ENCODE measurements around the gene C2orf49.
A peak's percentile ranks its signal among the peaks of the same experiment; 100 is the strongest.

Gene C2orf49

DNA sequence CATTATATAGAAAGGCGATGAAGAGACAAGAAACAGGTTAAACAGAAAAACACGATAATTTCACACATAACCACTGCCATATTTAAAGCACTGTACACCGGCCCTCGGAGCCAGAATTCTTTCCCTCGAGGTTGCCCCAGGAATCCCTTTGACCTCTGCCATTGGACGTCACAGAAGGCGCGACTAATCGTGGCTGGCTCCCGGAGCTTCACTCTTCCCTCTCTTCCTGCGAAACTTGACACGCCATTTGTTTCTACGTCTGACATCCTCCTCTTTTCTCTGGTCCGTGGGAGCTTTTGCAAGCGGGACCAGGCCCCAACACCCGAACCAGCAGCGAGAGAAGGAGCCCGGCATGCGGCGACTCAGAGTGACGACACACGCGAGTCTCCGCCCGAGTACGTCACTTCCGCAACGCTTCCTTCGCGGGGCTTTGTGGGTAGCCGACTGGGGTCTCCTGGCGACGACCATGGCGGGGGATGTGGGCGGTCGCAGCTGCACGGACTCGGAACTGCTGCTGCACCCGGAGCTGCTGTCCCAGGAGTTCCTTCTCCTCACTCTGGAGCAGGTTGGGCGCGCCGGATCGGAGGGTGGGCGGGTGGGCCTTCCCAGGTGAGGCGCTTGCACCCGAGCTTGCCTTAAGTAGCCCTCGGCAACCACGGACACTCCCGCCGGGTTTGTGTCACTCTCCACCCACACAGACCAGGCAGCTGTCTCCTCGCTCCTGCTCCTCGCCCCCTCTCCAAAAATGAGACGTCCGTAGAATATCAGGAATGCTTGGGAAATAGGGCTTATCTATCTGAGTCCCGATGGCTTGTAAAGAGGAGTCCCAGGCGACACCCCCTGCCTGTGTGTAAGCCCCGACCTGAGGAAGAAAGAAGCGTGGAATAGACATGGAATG lies at the start of gene C2orf49:
C2orf49 (plus strand) TSS at position 419 of the 898 bp plus-strand sequence; CDS start at position 467, 48 bp downstream.
- DNase-seq: peak; percentile 95

- peak; percentile 83 for DNase-seq
Measured at GRCh38 chr2:105287692-105288091, 49.6 kb upstream of the C2orf49 start.

- DNase-seq: no peak
Measured at GRCh38 chr2:105288133-105288532, 49.2 kb upstream of the C2orf49 start.

DNA sequence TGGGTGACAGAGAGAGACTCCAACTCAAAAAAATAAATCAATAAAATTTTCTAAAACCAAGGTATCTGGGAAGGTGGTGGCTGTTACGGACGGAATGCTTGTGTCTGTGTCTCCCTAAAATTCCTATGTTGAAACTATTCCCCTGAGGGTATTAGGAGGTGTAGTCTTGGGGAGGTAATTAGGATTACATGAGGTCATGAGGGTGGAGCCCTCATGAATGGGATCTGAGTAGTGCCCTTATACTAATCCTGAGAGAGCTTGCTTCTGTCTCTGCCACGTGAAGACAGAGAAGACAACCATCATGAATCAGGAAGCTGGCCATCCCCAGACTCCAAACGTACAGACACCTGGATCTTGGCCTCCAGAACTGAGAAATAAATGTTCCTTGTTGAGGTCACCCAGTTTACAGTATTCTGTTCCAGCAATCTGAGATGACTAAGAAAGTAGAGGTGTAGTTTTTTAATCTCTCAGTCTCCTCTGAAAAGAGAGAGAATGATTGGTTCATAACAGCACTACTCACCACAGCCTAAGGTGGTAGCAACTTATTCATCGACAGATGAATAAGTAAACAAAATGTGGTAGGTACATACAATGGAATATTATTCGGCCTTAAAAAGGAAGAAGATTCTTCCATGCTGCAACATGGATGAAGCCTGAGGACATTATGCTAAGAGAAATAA lies 46.2 kb upstream of the C2orf49 start:
- DNase-seq: no peak

DNA sequence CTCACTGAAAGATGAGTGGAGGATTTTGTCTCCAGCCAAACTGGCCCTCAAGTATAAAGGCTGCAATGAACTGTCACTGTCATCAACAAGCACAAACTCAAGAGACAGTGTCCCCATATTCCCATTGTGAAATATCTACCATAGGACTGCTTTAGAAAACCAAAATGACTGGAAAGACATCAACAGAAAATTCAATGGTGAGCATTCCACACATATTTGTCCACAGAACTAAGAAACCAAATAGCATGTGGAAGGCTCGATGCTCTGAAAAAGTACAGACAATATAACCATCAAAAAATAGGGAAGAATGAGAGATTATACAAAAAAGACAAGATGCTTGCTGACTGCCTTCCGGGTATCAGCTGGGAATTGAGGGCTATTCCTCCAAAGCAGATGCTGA lies 45.4 kb upstream of the C2orf49 start:
- DNase-seq: no peak

DNA sequence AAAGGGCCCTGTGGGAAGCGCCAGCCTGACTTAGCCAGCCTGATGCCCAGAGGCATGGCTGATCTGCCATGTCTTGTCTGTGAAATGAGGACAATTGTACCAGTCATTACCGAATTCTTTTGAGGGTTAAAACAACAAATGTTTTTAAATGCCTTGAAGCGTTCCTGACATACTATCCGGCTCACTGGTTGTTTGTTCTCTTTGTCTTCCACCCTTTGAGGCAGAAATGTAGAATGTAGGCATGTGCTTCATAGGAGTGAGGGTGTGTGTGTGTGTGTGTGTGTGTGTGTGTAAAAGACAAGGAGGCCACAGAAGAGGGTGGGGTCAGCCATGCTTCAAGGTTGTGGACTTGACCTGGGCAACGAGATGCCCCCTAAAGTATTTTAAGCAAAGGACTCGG lies 43.3 kb upstream of the C2orf49 start:
- DNase-seq: no peak

DNA sequence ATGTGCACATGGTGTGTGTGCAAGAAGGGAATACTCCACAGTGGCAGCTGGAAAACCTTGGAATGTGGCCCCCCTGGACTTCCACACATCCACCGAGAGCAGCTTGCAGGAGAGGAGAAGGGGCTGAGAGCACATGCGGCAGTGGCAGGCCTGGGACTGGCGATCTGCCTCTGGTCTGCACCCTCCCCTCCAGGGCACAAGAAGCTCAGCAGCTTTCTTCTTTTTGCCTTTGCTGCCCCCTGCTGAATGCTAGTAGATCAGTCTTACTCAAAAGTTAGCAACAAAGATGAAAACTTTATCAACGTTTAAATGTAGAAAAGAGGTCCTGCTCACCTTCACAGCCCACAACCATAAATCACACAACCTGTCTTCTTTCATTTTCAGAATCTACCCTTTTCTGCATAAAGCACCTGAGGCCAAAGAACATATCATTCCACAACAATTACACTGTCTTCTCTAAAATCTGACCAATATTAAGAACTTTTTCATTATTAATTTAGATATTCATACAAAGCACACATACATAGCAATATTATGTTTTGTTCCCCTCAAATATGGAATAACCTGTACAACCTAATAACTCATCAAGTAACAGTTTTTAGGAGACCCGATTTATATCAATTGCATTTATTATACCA lies 42.4 kb upstream of the C2orf49 start:
- DNase-seq: peak; percentile 89

DNA sequence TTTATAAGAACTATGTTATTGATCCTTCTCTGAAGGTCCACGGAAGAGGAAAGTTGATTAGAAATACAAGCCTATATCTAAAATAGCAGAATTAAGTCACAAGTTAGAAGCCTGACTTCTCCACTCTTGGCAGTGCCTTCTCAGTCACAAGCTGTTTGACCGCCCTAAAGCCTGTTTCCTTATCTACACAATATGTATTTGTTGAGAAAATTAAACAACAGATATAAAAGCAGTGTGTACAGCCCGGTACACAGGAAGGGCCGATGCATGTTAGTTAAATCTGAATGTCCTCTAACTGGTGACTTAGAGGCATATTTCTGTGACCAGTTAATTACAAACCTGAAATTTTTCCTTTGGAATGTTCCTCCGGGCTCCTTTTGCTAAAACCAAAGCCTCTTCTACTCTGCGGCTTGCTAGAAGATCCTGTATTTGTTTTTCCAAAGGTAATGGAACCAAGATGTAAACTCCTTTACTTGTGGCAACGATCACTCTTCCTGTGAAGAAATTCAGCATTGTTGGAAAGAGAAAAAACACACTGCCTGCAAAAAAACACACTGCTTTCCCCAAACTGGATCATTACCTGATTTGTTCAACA lies 41.2 kb upstream of the C2orf49 start:
- no peak for DNase-seq

GRCh38 chr2:105297216-105297615 lies 40.1 kb upstream of the C2orf49 start:
- DNase-seq: peak; percentile 56

GRCh38 chr2:105298017-105298416 lies 39.3 kb upstream of the C2orf49 start:
- no peak for DNase-seq

GRCh38 chr2:105299290-105299689 lies 38.0 kb upstream of the C2orf49 start:
- DNase-seq: peak; percentile 47

DNA sequence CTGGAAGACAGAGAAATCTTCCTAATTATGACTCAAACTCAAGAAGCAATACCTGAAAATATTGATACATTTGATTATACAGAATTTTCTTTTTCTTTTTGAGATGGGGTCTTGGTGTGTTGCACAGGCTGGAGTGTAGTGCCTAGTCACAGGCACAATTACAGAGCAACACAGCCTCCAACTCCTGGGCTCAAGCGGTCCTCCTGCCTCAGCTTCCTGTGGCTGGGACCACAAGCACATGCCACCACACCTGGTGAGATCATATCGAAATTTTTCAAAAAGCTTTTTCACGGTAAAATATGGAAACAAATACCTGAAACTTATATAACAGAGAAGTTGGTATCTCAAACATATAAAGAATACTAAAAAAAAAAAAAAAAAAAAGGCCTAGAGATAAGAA lies 35.7 kb upstream of the C2orf49 start:
- no peak for DNase-seq

GRCh38 chr2:105307146-105307545 lies 30.2 kb upstream of the C2orf49 start:
- DNase-seq: no peak

DNA sequence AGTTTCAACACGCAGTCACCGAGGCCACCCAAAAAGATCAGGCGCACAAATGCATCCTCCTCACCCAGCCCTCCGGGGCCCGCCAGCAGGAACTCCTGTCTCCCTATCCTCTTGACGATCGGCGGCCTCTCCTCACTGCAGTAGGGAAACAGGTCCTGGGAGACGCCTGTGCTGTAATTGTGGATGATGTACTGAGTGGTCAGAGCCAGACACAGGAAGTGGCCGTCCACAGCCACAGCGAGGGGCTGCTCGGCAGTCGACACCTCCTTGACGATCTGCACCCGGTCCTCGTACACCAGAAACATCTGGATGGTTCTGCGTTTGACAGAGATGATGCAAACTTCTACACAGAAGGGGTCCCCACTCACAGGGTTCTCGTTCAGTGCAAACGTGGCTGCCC lies 29.8 kb upstream of the C2orf49 start:
- no peak for DNase-seq

DNA sequence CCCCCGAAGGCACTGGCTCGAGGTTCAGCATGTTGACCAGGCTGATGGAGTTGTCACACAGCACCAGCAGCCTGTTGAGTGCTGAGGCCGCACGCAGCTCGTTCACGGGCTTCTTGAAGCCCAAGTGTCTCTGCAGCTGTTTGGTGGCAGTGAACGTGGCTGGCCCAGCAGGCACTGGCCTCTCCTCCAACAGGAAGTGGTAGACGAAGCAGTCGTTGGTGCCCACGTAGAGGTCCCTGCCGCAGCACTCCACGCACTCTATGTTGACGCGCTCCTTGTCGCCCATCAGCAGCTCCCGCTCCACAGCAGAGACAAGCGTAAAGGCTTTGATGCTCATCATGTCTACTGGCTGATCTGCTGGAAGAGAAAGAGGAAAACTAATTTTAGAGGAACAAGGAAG lies 29.4 kb upstream of the C2orf49 start:
- no peak for DNase-seq

DNA sequence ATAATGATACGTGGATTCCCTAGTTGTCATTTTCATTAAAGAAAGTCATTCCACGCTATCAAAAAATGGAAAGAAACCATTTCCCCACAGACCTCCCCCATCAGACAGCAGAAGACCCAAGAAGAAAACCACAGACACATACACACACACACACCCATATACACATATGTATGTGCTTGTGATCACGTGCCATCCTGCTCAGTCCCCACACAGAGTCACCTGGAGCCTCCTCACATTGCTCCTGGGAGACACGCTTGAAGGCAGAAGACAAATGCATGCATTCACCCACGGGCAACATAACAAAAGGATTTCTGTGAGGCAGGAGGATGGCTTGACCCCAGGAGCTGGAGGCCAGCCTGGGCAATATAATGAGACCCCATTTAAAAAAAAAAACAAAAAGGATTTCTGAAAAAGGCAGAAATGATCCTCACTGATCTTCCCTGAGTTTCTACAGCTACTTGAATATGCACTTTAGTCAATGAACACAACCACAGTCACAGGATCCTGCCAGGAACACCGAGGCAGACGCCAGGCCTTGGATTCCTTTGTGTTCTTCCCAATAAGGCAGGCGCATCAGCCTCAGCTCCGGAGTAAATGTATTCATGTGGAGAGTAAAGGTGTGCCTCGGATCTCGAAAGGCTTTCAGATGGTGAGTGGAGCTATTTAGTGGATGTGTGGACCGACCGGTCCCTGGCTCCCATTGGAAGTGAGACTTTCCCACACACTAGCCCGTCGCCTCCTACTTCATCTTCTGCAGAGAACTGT lies 28.8 kb upstream of the C2orf49 start:
- no peak for DNase-seq

GRCh38 chr2:105309147-105309545 lies 28.2 kb upstream of the C2orf49 start:
- DNase-seq: peak; percentile 77

GRCh38 chr2:105313877-105314276 lies 23.5 kb upstream of the C2orf49 start:
- peak; percentile 51 for DNase-seq

GRCh38 chr2:105315314-105315713 lies 22.0 kb upstream of the C2orf49 start:
- no peak for DNase-seq

- DNase-seq: no peak
Measured at GRCh38 chr2:105317937-105318336, 19.4 kb upstream of the C2orf49 start.

GRCh38 chr2:105320651-105321215 lies 16.6 kb upstream of the C2orf49 start:
- DNase-seq: no peak

Measured in hematopoietic multipotent progenitor cell treated with erythropoietin and hydrocortisone succinate and interleukin-3 and kit ligand, for 4 days (in vitro differentiated cells).